Ramos (cell line): ENCODE measurements around the gene SFT2D3.

Source experiments
- in situ Hi-C: fragments of 300-500 bp; cut with MboI; formaldehyde crosslinking; loops from one replicate; pipeline ENCODE4 v1.14.3; 2022; ENCODE audit warnings: low sequenced_read_pairs; ENCODE audit not compliant: unreplicated experiment

SFT2D3 gene

DNA sequence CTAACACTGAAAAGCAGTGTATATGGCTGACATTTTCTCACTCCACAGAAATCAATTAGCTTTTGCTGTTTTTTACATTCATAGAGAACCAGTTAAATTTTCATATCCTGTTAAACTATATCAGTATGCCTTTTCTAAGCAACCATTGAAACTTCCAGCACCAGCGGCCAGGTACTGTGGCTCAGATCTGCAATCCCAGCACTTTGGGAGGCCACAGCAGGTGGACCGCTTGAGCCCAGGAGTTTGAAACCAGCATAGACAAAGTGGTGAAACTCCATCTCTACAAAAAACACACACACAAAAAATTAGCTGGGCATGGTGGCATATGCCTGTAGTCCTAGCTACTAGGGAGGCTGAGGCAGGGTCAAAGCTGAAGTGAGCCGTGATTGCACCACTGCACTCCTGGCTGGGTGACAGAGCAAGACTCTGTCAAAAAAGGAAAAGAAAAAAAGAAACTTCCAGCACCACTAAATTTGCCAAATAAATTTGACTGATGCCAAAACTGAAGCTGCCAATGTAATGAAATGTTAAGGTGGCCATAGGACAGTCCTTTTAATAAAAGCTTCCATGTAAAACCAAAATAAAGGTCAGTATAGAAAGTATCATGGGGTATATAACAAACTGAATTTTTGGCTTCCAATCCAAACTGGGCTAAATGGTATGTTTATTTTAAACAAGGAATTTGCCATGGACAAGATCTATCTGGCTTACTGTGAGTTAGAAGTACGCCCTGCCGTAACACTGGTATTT, 3.5 kb downstream of the SFT2D3 start:
- in situ Hi-C loops = no loop called here

GRCh38 chr2:127705391-127706065, 4.2 kb downstream of the SFT2D3 start:
- in situ Hi-C loops = no loop called here

GRCh38 chr2:127706215-127706990, 5.1 kb downstream of the SFT2D3 start:
- in situ Hi-C loops = no loop called here

DNA sequence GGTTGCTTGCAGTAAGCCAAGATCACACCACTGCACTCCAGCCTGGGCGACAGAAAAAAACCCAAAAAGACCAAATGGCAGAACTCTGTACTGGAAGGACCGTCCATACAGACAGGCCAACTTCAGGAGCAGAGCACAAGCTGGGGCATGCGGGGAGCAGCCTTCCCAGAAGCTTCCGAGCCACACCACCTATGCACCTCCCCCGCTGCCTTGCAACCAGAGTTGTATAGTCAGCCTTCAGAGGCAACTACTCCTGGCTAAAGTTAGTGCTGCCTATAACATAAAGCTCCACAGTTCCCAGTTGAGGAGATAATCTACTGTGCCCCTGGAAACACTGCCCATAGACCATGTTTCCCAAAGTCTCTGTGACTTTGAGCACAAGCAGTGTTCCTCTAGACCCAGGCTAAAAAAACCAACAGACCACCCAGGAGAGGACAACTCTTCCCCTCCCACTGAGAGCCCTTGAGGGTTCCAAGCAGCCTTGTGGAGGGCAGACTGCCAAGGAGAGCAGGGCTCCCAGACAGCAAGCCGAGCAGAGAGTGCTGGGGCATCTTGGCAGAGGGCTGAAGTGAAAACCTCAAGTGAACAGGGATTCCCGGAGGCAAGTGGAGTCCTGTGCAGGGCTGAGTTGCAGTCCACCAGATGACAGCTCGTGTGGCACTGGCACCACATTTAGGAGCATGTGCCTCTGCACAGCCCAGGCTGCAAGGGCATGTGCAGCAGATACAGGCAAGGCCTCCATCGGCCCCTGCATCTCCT, 6.8 kb downstream of the SFT2D3 start:
- in situ Hi-C loops = no loop called here

GRCh38 chr2:127709336-127709735, 8.0 kb downstream of the SFT2D3 start:
- in situ Hi-C loops = no loop called here

GRCh38 chr2:127712999-127713398, 11.7 kb downstream of the SFT2D3 start:
- in situ Hi-C loops = no loop called here

- in situ Hi-C loops = no loop called here
Measured at GRCh38 chr2:127713562-127713961, 12.3 kb downstream of the SFT2D3 start.

DNA sequence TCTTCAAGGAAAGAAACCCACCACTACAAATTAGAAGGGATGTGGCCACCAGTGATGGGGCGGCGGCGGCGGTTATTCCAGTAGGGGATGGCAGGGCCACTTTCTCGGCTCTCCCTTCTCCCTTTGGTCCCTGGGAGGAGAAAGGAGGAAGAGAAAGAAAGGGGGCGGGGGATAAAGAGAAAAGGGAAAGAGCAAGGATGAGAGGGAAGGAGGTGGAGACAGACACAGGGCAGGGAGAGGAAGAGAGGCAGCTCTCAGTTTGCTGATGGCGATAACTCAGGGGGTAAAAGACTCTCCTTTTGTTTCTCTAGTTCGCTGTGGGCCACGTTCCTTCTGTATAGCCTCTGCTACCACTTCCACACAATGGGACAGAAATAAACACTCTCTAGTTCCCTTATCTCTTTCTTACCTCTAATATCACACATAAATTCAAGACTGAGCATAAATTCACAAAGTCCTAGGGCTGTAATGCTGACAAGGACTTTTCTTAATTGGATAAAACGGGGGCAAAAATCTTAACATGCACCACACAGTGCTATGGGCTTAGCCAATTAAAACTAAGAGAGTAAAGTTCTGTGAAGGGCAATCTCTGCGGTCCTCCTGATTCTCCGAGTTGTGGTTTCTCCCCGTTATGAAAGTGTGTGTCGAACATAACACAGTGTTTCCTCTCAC, 14.6 kb downstream of the SFT2D3 start:
- in situ Hi-C loops = no loop called here

- in situ Hi-C loops = no loop called here
Measured at GRCh38 chr2:127718271-127718670, 17.0 kb downstream of the SFT2D3 start.

DNA sequence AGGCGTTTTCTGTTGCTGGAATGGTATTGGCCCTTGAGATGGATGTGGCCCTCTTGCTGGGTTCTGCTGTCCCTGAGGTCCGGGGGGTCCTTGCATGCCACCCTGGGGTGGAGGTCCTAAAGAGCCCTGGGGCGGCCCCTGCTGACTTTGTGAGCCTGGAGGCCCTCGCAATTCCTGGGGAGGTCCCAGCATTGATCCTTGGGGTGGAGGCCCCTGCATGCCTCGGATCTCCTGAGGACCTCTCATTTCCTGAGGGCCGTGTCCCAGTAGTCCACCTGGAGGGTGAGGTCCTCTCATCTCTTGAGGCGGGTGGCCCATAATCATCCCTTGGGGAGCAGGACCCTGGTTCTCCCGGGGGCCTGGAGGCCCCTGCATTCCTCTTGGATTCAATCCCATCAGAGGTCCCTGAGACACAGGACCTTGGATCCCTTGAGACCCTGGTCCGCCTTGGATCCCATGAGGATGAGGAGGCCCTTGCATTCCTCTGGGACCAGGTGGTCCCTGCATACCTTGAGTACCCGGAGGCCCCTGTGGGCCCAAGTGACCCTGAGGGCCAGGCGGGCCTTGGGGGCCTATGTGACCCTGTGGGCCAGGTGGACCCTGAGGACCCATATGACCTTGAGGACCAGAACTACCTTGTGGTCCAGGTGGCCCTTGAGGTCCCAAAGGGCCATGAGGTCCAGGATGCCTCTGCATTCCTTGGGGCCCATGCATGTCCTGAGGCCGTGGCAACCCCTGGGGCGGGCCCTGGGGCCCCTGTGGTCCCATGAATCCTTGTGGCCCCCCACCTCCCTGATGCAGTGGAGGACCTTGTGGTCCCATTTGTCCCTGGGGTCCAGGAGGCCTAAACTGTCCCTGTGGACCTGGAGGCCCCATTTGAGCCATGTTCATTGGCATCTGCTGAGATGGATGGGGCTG, 18.3 kb downstream of the SFT2D3 start:
- in situ Hi-C loops = no loop called here

DNA sequence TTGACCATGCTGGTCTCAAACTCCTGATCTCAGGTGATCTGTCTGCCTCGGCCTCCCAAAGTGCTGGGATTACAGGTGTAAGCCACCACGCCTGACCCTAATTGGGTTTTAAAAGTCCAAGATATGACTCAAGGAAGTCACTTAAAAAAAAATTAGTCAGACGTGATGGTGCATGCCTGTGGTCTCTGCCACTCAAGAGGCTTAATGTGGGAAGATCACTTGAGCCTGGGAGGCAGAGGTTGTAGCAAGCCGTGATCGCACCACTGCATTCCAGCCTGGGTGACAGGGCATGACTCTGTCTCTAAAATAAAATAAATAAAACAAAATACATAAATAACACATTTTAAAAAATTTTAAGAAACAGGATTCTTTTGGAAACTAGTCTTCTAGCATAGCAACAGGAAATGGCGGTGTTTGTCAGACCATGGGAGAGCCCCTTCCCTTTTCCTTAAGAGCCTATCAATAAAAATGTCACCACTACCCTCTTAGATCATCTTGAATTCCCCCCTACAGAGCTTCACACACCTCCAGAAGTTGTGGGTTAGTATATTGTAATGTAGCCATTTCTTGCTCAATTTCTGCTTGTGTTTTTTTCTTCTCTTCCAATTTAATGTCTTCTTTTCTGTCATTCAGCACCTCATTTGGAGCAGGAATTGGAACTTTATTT, 20.1 kb downstream of the SFT2D3 start:
- in situ Hi-C loops = no loop called here

GRCh38 chr2:127721978-127722355, 20.7 kb downstream of the SFT2D3 start:
- in situ Hi-C loops = no loop called here

GRCh38 chr2:127722807-127723206, 21.5 kb downstream of the SFT2D3 start:
- in situ Hi-C loops = no loop called here

- in situ Hi-C loops = no loop called here
Measured at GRCh38 chr2:127726158-127726880, 25.0 kb downstream of the SFT2D3 start.

GRCh38 chr2:127733113-127733815, 32.0 kb downstream of the SFT2D3 start:
- in situ Hi-C loops = no loop called here

GRCh38 chr2:127733816-127734537, 32.7 kb downstream of the SFT2D3 start:
- in situ Hi-C loops = no loop called here

DNA sequence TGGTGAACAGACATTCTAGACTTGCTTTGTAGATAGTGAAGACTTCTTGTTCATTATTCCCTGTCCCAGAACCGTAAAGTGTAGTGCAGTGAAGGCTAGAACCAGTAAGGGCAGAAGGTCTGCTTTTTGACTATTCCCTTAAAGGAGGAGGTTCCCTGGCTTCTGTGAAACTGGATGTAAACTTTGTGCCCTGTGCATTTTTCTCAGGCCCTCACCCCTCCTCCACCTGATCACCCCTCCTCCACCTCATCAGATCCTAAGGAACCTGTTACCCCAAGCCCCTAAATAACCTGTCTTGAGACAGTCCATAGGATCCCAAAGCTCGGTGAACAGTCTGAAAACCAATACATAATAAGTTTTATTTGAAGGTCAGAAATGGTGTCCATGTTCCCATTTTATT, 33.7 kb downstream of the SFT2D3 start:
- in situ Hi-C loops = no loop called here
